Right cardiac atrium (tissue), 5 donors: ENCODE measurements around the gene CHD1. TPM values are rescaled to one million over a fixed set of nuclear protein-coding genes. Genes with fewer than 3 reads are reported as not detected.
A peak's percentile ranks its signal among the peaks of the same experiment; 100 is the strongest.

Experiments used
- ATAC-seq, 2 donors: fragments of 200-7000 bp; cut with Tn5 transposase; one replicate each; pipeline versions ENCODE4 v1.8.0 to v1.9.1; 2020; ENCODE audit warnings: moderate library complexity in 2 of 2, mild to moderate bottlenecking in 1 of 2
- DNase-seq, 3 donors: peaks; one replicate each; pipeline ENCODE4 v3.0.0-alpha.2; 2020
- H3K27ac ChIP-seq: one replicate; pipeline ENCODE4 v1.5.1; 2013; ENCODE audit warnings: mild to moderate bottlenecking, low read length, control low read depth, moderate library complexity
- H3K27me3 ChIP-seq: one replicate; pipeline ENCODE4 v1.6.1; 2013; ENCODE audit not compliant: control insufficient read depth, insufficient read depth
- H3K4me1 ChIP-seq: one replicate; pipeline ENCODE4 v1.6.1; 2013; ENCODE audit warnings: low read length; ENCODE audit not compliant: control insufficient read depth, insufficient read depth
- H3K4me3 ChIP-seq: one replicate; pipeline ENCODE4 v1.5.1; 2013; ENCODE audit warnings: low read length, control low read depth
- H3K9me3 ChIP-seq: one replicate; pipeline ENCODE4 v1.6.1; 2013; ENCODE audit warnings: low read length; ENCODE audit not compliant: control insufficient read depth
- WGBS: extraction: QIAGEN DNeasy Blood & Tissue Kit; methylation state at CpG from one replicate; pipeline ENCODE4 v1.1.7; 2013; 5-methylcytosine and 5-hydroxymethylcytosine counted together
- intact Hi-C, 4 donors: fragments of 100-400 bp; cut with DNase I; formaldehyde crosslinking; loops; one replicate each; pipeline versions ENCODE4 v1.11.0 to v1.14.0; 2022 to 2023
- polyA plus RNA-seq: library from polyadenylated mRNA; stranded (reverse); fragments of 200-250 nt; gene quantifications from one replicate; pipeline ENCODE4 v1.2.3, GENCODE V29; 2013
- total RNA-seq, 4 donors: library from RNA; stranded (reverse); fragmentation: NEBNext Ultra II Directional; extraction: Animal tissue kit (Norgen Biotek cat#: 25700); gene quantifications; one replicate each; pipeline ENCODE4 v1.2.1, GENCODE V29; 2021
- donor health status: healthy with polysubstance abuse.
- donor health status: DM: no; HTN: yes; CAD: no.
- donor health status: DM: no; HTN: no; CAD: no.
- donor health status: DM: no; HTN: yes; CAD: no; lungs with severe emphysema.
- donor health status: DM: yes; HTN: yes; CAD: no.

CHD1 gene
- total and polyA plus RNA-seq, 5 donors: 9.2 to 23.2 (median 14.4) TPM

- DNase-seq (no peak), ATAC-seq (no peak)
- Histone ChIP-seq H3K9me3 (no peaks in the 10 kb centered on the region), H3K4me3 (no peak overlapping the region), H3K27me3 (no peaks in the 10 kb centered on the region), H3K27ac (no peak overlapping the region), H3K4me1 (peaks cover 1% of the 10 kb centered on the region)
- intact Hi-C loops: no loop called here
Measured at GRCh38 chr5:98913911-98914310, 14.9 kb downstream of the CHD1 start.

- ATAC-seq (peak in 1 of 2 donors; percentile 36), DNase-seq (no peak)
- no peaks in the 10 kb centered on the region for H3K9me3 ChIP-seq
- 69% methylated on average over 5 of the region's 5 CpGs for WGBS
- H3K27ac ChIP-seq: no peak overlapping the region
- intact Hi-C loops: no loop called here
- H3K4me1 ChIP-seq: peaks cover 1% of the 10 kb centered on the region
- no peaks in the 10 kb centered on the region for H3K27me3 ChIP-seq
- H3K4me3 ChIP-seq: no peak overlapping the region
Measured at GRCh38 chr5:98911280-98912040, 17.3 kb downstream of the CHD1 start.

GRCh38 chr5:98909363-98909762, 19.4 kb downstream of the CHD1 start:
- intact Hi-C loops: loop anchor here in 1 of 4 donors (2.0 to 5.0 kb wide), 2 partner anchors 123 to 148 kb away; no protein-coding TSS in a partner anchor
- Histone ChIP-seq H3K9me3 (no peaks in the 10 kb centered on the region), H3K27ac (no peak overlapping the region), H3K27me3 (no peaks in the 10 kb centered on the region), H3K4me3 (no peak overlapping the region), H3K4me1 (peaks cover 1% of the 10 kb centered on the region)
- ATAC-seq: no peak
- WGBS: 91% methylated on average over 2 of the region's 2 CpGs
- no peak for DNase-seq

- Histone ChIP-seq H3K4me1 (no peaks in the 10 kb centered on the region), H3K27me3 (no peaks in the 10 kb centered on the region), H3K9me3 (no peaks in the 10 kb centered on the region), H3K27ac (no peak overlapping the region), H3K4me3 (no peak overlapping the region)
- ATAC-seq (no peak), DNase-seq (no peak)
- 54% methylated on average over 1 of the region's 1 CpG for WGBS
- intact Hi-C loops: loop anchor here in 2 of 4 donors (2.0 to 5.0 kb wide), 2 partner anchors 125 to 149 kb away; no protein-coding TSS in a partner anchor
Measured at GRCh38 chr5:98907951-98908350, 20.9 kb downstream of the CHD1 start.

- Histone ChIP-seq H3K27me3 (no peaks in the 10 kb centered on the region), H3K9me3 (no peaks in the 10 kb centered on the region), H3K27ac (no peak overlapping the region), H3K4me1 (no peaks in the 10 kb centered on the region), H3K4me3 (no peak overlapping the region)
- no peak for ATAC-seq
- no peak for DNase-seq
- WGBS: 81% methylated on average over 3 of the region's 3 CpGs
- intact Hi-C loops: loop anchor here in 3 of 4 donors (1.0 to 5.0 kb wide), 3 partner anchors 125 to 150 kb away; no protein-coding TSS in a partner anchor
Measured at GRCh38 chr5:98906756-98907355, 22.0 kb downstream of the CHD1 start.

GRCh38 chr5:98905857-98906688, 22.7 kb downstream of the CHD1 start:
- H3K9me3 ChIP-seq: no peaks in the 10 kb centered on the region
- 71% methylated on average over 3 of the region's 3 CpGs for WGBS
- DNase-seq (no peak), ATAC-seq (no peak)
- intact Hi-C loops: loop anchor here in 3 of 4 donors (1.0 to 5.0 kb wide), 3 partner anchors 126 to 151 kb away; no protein-coding TSS in a partner anchor
- H3K27ac ChIP-seq: no peak overlapping the region
- H3K4me1 ChIP-seq: no peaks in the 10 kb centered on the region
- no peaks in the 10 kb centered on the region for H3K27me3 ChIP-seq
- no peak overlapping the region for H3K4me3 ChIP-seq

GRCh38 chr5:98904780-98905179, 24.0 kb downstream of the CHD1 start:
- DNase-seq: no peak
- ATAC-seq: no peak
- intact Hi-C loops: loop anchor here in 2 of 4 donors (5.0 kb wide), 2 partner anchors 128 to 153 kb away; no protein-coding TSS in a partner anchor
- Histone ChIP-seq H3K4me1 (no peaks in the 10 kb centered on the region), H3K9me3 (no peaks in the 10 kb centered on the region), H3K4me3 (no peak overlapping the region), H3K27me3 (no peaks in the 10 kb centered on the region), H3K27ac (no peak overlapping the region)
- WGBS: 86% methylated on average over 6 of the region's 6 CpGs

- ATAC-seq: no peak
- DNase-seq: no peak
- WGBS: 76% methylated on average over 1 of the region's 1 CpG
- H3K27ac ChIP-seq: no peak overlapping the region
- H3K4me3 ChIP-seq: no peak overlapping the region
- intact Hi-C loops: loop anchor here in 1 of 4 donors (5.0 kb wide), 1 partner anchor 130 kb away; no protein-coding TSS in a partner anchor
- no peaks in the 10 kb centered on the region for H3K9me3 ChIP-seq
- no peaks in the 10 kb centered on the region for H3K4me1 ChIP-seq
- no peaks in the 10 kb centered on the region for H3K27me3 ChIP-seq
Measured at GRCh38 chr5:98902733-98903132, 26.1 kb downstream of the CHD1 start.

- H3K9me3 ChIP-seq: no peaks in the 10 kb centered on the region
- no peaks in the 10 kb centered on the region for H3K4me1 ChIP-seq
- intact Hi-C loops: no loop called here
- DNase-seq (no peak), ATAC-seq (no peak)
- H3K4me3 ChIP-seq: no peak overlapping the region
- no peaks in the 10 kb centered on the region for H3K27me3 ChIP-seq
- H3K27ac ChIP-seq: no peak overlapping the region
Measured at GRCh38 chr5:98899456-98899855, 29.4 kb downstream of the CHD1 start.

- H3K9me3 ChIP-seq: no peaks in the 10 kb centered on the region
- DNase-seq: no peak
- intact Hi-C loops: no loop called here
Measured at GRCh38 chr5:98898743-98899142, 30.1 kb downstream of the CHD1 start.

GRCh38 chr5:98891591-98891990, 37.2 kb downstream of the CHD1 start:
- H3K27ac ChIP-seq: no peak overlapping the region
- ATAC-seq: no peak
- no peaks in the 10 kb centered on the region for H3K4me1 ChIP-seq
- WGBS: 93% methylated on average over 1 of the region's 1 CpG
- no peak overlapping the region for H3K4me3 ChIP-seq
- no peaks in the 10 kb centered on the region for H3K27me3 ChIP-seq
- H3K9me3 ChIP-seq: no peaks in the 10 kb centered on the region
- no peak for DNase-seq
- intact Hi-C loops: no loop called here

More at GRCh38 chr5:98898743-98899142, 30.1 kb downstream of the CHD1 start:
- Histone ChIP-seq H3K4me1 (no peaks in the 10 kb centered on the region), H3K27me3 (no peaks in the 10 kb centered on the region), H3K4me3 (no peak overlapping the region), H3K27ac (no peak overlapping the region)
- no peak for ATAC-seq
